Measurements from ENCODE around the gene CYP1B1. TPM values are rescaled to one million over a fixed set of nuclear protein-coding genes. Genes with fewer than 3 reads are reported as not detected.
"Not testable (repeated sequence)": the region's sequence is repeated elsewhere in the genome, so short reads cannot be mapped to it uniquely, and the experiment has no call there.

The CYP1B1 gene
- total RNA-seq, 1 donor from 2014 or later: 17.5 TPM

DNA sequence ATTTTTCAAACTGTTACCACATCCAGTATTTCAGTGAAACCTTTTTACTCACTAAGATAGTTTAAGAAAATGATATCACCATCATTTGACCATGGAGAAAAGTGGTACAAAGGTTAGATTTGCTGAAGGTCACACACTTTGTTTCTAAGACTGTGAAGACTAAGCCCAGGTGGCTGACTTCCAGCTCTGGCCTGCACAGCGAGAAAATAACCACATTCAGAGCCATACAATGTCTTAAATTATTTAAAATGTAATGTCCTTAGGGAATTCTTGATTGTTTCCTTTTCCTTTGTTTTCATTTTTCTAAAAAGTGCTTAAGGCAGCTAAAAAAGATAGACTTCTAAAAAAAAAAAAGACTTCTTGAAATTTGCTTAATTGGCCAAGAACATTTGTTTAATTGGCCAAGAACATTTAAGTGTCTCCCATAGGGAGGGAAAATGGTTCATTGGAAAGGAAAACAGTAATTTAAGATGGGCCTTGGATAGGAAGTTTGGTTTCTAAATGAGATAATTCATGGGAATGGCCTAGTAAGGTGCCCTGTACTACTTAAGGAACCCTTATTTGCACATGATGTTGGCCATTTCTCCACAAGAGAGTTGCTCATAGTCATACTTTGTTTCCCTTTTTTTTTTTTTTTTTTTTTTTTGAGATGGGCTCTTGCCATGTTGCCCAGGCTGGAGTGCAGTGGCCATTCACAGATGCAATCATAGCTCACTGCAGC, 45.2 kb downstream of the CYP1B1 start:
- no peak for TF ChIP-seq CTCF (conservative IDR thresholded peaks at IDR 0.05; ENCODE audit: low read depth, low read length)
- DNase-seq (ENCODE audit: low read depth): no peak
- H3K4me3 ChIP-seq (ENCODE audit: low read depth, low read length): no peak overlapping the region

- TF ChIP-seq CTCF (conservative IDR thresholded peaks at IDR 0.05; ENCODE audit: low read depth, low read length): no peak
- no peak for DNase-seq (ENCODE audit: low read depth)
- no peak overlapping the region for H3K4me3 ChIP-seq (ENCODE audit: low read depth, low read length)
These were observed 46.4 kb downstream of the CYP1B1 start for GRCh38 chr2:38029512-38029911.

GRCh38 chr2:38028829-38029228, 47.1 kb downstream of the CYP1B1 start:
- DNase-seq (ENCODE audit: low read depth): no peak
- no peak for TF ChIP-seq CTCF (conservative IDR thresholded peaks at IDR 0.05; ENCODE audit: low read depth, low read length)
- H3K4me3 ChIP-seq (ENCODE audit: low read depth, low read length): no peak overlapping the region

GRCh38 chr2:38026846-38027245, 49.1 kb downstream of the CYP1B1 start:
- DNase-seq (ENCODE audit: low read depth): no peak
- H3K4me3 ChIP-seq (ENCODE audit: low read depth, low read length): no peak overlapping the region
- TF ChIP-seq CTCF (conservative IDR thresholded peaks at IDR 0.05; ENCODE audit: low read depth, low read length): no peak

DNA sequence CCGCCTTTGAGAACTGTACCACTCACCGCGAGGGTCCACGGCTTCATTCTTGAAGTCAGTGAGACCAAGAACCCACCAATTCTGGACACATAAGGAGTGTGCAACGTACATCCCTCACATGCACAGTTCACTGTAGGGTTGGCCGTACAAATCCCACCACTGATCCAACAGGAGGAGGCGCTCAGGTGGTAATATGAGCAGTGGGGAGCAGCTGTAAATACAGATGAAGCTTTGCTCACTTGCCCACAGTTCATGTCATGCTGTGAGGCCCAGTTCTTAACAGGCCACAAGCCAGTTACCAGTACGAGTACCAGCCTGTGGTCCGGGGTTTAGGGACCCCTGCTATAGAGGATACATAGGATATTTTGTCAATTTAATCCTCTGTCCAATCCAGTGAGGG, 54.4 kb downstream of the CYP1B1 start:
- no peak for DNase-seq (ENCODE audit: low read depth)
- no peak overlapping the region for H3K4me3 ChIP-seq (ENCODE audit: low read depth, low read length)
- TF ChIP-seq CTCF (conservative IDR thresholded peaks at IDR 0.05; ENCODE audit: low read depth, low read length): no peak

GRCh38 chr2:38020359-38021069, 55.4 kb downstream of the CYP1B1 start:
- DNase-seq (ENCODE audit: low read depth); H3K4me3 ChIP-seq (ENCODE audit: low read depth, low read length): not testable (repeated sequence)

DNA sequence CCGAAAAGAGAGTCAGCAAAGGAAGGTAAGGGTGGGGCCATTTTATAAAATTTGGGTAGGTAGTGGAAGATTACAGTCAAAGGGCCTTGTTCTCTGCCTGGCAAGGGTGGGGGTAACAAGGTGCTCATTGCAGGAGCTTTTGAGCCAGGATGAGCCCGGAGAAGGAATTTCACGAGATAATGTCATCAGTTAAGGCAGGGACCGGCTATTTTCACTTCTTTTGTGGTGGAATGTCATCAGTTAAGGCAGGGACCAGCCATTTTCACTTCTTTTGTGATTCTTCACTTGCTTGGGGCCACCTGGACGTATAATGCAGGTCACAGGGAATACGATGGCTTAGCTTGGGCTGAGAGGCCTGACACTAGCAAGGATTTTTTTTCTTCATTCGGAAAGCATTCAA, 58.1 kb downstream of the CYP1B1 start:
- no peak overlapping the region for H3K4me3 ChIP-seq (ENCODE audit: low read depth, low read length)
- DNase-seq (ENCODE audit: low read depth): no peak
- no peak for TF ChIP-seq CTCF (conservative IDR thresholded peaks at IDR 0.05; ENCODE audit: low read depth, low read length)

Other genes starting within 250 kb of the CYP1B1 start
- 1.5 and 2.8 TPM in 2 replicates for gene RMDN2, start 150.9 kb downstream of the CYP1B1 start, total RNA-seq

Data from epithelial cell of proximal tubule (primary cell).